Measurements from ENCODE around the gene NELL1.

Gene NELL1

GRCh38 chr11:21529187-21529586, 859.8 kb downstream of the NELL1 start:
- no peak for DNase-seq

DNA sequence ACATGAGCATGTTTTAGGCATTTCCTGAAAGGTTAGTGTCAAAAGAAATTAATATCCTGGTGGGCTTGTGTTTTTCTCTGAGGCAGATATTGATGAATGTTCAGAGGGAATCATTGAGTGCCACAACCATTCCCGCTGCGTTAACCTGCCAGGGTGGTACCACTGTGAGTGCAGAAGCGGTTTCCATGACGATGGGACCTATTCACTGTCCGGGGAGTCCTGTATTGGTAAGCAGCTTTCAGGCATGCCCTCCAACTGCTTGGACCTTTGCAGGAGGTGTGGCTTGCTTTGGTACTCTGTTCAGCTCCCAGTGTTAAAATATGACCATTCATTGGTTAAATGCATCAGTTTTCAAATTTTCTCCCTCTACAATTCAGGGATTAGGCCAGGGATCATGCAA, 864.9 kb downstream of the NELL1 start:
- DNase-seq = no peak

- DNase-seq = no peak
Measured at GRCh38 chr11:21537980-21538379, 868.6 kb downstream of the NELL1 start.

DNA sequence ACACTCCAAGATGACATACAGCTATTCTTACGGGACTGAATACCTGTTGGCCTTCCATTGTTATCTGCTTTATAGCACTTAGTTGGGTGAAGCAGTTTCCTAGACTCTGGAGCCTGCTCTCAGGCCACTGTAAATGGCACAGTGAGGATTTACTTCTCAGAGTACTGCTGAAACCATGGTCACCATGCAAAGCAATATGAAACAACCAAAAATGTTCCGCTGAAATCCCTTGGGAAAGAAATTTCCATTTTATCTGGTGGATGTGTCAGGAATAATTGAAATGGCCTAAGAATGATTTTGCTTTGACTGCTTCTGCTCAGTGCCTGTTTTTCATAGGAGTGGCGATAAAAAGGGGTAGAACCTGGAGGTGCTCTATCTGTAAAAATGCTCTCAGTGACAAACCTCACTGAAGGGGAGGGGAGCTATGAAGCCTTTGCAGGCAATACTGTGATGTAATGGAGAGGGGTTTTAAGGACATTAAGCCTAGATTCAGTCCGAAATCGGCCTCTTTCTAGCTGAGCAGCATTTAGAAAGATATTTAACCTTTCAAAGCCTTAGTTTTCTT, 871.9 kb downstream of the NELL1 start:
- no peak for DNase-seq

- no peak for DNase-seq
Measured at GRCh38 chr11:21543901-21544300, 874.5 kb downstream of the NELL1 start.

DNA sequence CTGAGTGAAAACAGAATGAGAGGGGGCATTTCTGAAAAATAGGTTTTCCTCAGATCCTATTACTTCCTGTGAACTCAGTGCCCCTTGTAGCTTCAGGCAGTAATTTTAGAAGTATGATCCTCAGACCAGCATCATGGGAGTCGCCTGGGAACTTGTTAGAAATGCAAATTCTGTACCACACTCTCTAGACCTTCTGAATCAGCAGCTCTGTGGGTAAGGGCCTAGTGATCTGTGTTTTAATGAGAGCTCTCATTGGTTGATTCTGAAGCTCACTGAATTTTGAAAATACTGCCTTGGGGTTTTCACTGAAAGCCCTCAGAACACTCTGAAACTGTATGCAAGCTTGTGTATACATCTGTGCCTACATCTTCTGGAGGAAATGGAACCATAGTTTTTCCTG, 876.3 kb downstream of the NELL1 start:
- DNase-seq = no peak

- DNase-seq = no peak
Measured at GRCh38 chr11:21546703-21547102, 877.3 kb downstream of the NELL1 start.

- DNase-seq = no peak
Measured at GRCh38 chr11:21552911-21553310, 883.5 kb downstream of the NELL1 start.

DNA sequence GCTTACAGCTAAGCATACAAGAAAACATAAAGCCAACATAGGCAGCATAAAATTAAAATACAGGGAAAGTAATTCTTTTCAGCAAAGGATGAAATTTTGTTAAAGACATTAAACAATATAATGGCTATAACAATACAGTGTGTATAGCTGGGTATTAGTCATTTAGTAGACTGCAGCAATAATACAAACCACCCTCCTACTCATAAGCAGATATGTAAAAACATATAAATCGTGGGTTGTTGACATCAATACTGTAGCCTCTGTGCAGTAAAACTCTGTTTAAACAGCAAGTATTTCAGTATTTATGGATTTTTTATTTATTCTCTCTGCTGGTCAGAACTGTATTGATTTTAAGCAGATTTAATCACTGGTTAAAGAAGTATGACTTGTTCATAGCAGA, 884.4 kb downstream of the NELL1 start:
- DNase-seq = no peak

DNA sequence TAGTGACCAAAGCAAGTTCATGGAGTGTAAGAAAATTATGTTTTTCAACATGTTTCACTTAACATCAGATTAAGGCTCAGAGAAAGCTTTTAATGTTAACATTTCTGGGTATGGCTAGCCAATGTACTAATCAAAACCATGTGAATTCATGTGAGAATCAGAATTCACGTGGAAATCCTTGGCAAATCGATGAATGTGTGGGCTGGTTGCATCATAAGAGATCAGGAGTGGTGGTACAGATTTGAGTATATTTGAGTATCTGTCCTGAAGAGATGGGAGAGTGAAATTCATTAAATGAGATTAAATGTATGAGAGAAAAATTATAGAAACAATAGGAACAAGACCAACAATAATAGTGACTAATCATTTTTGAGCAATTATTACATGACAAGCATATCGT, 884.9 kb downstream of the NELL1 start:
- DNase-seq = no peak

DNA sequence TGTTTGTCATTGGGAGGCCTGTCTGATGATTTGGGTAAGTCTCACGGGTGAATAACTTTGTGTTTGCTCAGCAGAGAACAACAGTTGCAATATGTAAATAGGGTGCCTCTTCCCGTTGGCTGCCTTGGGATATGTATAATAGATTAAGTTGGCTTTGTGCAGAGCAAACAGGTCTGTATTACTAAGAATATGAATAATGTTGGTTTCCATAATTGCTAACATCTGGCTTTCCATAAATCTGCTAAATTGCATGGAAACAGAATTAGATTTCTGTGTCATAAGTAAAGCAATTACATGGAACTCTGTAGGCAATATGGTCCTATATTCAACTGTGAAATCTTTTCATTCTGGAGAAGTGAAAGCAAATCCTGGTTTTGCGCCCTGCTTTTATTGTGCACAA, 887.5 kb downstream of the NELL1 start:
- DNase-seq = no peak

DNA sequence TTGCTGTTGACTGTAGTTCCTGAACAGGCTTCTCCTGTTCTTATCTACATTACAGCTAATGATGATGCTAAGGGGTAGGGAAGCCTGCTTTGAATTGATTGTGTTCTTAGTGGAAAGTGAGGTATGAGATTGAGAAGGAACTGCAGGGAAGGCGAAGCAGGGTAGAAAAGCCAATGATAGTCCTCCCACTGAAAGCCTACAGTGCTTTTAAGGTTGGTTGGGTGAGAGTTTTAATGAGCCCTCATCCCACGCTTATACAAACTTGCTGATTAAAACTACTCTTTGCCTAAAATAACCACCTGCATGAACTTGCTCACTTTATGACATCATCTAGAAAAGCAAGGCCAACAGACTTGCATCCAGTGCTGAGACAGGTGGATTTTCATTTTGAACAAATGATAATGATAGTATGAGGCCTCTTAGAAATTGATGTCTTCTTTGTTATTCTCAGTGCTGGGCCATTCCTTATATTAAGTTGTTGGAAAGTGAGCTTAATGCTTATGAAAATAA, 891.1 kb downstream of the NELL1 start:
- no peak for DNase-seq

DNA sequence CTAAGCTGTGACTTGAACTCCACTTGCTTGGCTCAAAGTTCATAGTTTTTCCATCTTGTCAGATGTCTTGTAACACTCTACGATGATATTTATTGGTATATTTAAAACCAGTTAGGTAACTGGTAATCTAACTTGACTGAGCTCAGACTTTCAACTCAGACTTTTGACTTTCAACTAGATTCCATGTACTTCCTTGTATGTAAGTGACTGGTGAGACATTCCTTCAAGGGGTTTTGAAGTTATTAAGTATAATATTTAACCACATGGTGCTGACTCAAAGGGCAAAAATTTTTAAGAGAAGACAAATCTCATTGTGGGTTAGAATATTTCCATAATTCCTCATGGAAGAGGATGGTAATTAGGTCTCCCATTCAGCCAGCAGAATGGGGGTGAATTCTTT, 892.2 kb downstream of the NELL1 start:
- DNase-seq = no peak

DNA sequence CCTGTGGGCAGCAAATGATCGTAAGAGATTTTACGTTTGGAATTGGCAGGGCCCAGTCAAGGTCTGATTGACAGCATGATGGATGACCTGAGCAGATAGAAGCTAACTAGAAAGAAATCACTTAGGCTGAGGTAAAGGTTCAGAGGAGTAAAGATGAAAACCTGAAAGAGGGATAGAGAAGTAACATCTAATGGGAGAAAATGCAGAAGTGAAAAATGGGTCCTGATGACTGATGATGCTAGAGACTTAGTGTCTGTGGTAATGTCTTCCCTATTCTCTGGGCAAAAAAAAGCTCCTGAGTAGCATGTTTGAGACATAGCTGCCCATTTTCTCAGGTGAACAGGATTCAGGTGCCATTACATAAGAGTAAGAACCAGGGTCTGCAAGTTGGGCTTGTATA, 894.7 kb downstream of the NELL1 start:
- DNase-seq = no peak

- DNase-seq = no peak
Measured at GRCh38 chr11:21564833-21565682, 895.7 kb downstream of the NELL1 start.

DNA sequence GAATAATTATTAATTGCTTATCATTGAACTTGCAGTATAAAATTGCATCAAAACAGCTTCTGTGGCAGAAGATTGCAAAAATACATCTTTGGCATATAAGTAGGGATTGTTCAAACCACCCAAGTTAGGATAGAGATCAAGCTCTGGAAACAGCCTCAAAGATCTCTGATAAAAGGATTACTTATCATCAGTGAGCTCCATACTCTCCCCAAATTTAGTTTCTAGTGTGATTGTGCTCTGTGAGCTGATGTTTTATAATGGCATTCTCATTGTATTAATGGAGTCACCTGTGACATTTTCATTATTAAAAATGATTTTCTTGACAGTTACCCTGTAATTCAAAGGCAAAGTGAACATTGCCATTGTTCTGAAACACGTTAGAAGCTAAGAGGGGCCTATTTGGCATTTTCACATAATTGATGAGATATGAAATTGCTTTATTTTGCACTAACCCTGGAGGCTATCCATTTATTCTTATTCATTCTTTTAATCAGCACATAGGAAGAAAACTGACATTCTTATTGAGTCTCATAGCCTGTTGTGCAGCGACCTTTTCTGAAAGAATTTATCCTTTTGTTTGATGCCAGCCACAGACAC, 897.2 kb downstream of the NELL1 start:
- no peak for DNase-seq

- DNase-seq = no peak
Measured at GRCh38 chr11:21567645-21568290, 898.4 kb downstream of the NELL1 start.

- no peak for DNase-seq
Measured at GRCh38 chr11:21572210-21572609, 902.8 kb downstream of the NELL1 start.

GRCh38 chr11:21582791-21583190, 913.4 kb downstream of the NELL1 start:
- DNase-seq = no peak

DNA sequence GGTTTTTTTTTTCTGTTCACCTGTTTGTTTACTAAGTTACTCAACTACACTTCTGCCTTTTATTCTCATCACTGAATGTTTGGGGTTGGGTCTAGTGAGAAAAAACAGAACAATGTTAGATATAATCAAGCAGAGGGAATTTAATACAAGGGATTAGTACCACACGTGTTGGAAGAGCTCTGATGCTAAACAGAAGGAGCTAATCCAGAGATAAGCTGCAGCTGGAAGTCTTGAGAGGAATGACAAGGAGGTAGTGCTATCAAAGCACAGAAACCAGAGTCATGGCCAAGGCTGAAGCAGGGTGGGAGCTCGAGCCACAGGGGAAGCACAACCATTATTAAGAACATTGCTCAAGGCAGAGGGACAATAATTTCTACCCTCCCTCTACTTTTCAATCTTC, 919.4 kb downstream of the NELL1 start:
- DNase-seq = no peak

DNA sequence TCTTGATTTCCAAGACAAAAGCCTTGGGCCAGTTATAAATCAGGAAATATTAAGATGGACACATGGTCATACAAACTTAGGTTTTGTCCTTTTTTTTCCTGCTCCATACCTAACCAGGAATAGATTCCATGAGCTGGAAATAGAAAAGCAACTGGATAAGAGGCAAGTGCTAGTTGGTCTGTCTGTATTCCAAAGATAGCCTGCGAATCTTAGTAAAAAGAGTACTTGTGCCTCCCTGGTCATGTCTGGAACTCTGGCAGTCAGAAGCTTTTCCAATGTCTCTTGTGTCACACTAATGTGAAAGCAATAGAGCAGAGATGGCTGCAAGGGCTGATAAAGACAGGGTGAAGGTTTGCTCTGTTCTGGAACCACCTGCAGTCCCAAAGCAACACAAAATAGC, 933.3 kb downstream of the NELL1 start:
- no peak for DNase-seq

GRCh38 chr11:21603886-21604285, 934.5 kb downstream of the NELL1 start:
- DNase-seq = no peak

DNA sequence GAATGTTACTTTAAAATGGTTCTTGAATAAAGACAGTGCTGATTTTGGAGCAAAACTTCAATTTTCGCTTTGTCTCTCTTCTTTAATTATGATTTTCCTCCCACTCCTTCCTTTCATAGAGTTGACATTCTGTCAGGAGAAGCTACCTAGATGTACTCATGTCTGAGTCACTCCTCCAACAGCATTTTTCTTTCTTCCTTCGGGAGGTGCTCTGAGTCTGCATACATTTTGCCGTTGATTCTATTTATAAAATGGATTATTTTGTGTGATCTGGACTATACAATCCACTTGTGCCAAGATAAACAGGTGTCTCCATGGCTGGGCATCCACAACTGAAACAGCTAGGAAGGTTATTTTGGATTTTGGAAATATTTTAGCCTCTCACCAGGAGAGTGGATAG, 935.2 kb downstream of the NELL1 start:
- no peak for DNase-seq

- no peak for DNase-seq
Measured at GRCh38 chr11:21612326-21612725, 942.9 kb downstream of the NELL1 start.

Data from stimulated activated CD4-positive, alpha-beta T cell treated with anti-CD3 and anti-CD28 coated beads, Interleukin-15, amount 100 ng/mL, for 24 hours (primary cell).